ENCODE results near the gene SAMD14.

Gene SAMD14

GRCh38 chr17:50165066-50165465 is 35.1 kb upstream of the SAMD14 start:
- DNase-seq (ENCODE audit: low read depth): no peak

GRCh38 chr17:50164697-50164988 is 34.7 kb upstream of the SAMD14 start:
- DNase-seq (ENCODE audit: low read depth): no peak

- DNase-seq (ENCODE audit: low read depth): no peak
These were observed 34.1 kb upstream of the SAMD14 start for GRCh38 chr17:50163843-50164696.

GRCh38 chr17:50162466-50163254 is 32.7 kb upstream of the SAMD14 start:
- DNase-seq (ENCODE audit: low read depth): no peak

- DNase-seq (ENCODE audit: low read depth): no peak
These were observed 31.9 kb upstream of the SAMD14 start for GRCh38 chr17:50161911-50162288.

GRCh38 chr17:50161023-50161910 is 31.3 kb upstream of the SAMD14 start:
- DNase-seq (ENCODE audit: low read depth): peak; percentile 68

GRCh38 chr17:50157891-50158290 is 27.9 kb upstream of the SAMD14 start:
- no peak for DNase-seq (ENCODE audit: low read depth)

GRCh38 chr17:50155115-50155819 is 25.3 kb upstream of the SAMD14 start:
- DNase-seq (ENCODE audit: low read depth): no peak

- no peak for DNase-seq (ENCODE audit: low read depth)
These were observed 24.6 kb upstream of the SAMD14 start for GRCh38 chr17:50154604-50155003.

- DNase-seq (ENCODE audit: low read depth): no peak
These were observed 24.0 kb upstream of the SAMD14 start for GRCh38 chr17:50153650-50154575.

- no peak for DNase-seq (ENCODE audit: low read depth)
These were observed 22.8 kb upstream of the SAMD14 start for GRCh38 chr17:50152736-50153135.

GRCh38 chr17:50151937-50152547 is 22.1 kb upstream of the SAMD14 start:
- DNase-seq (ENCODE audit: low read depth): peak; percentile 78

GRCh38 chr17:50151041-50151936 is 21.3 kb upstream of the SAMD14 start:
- peak; percentile 71 for DNase-seq (ENCODE audit: low read depth)

GRCh38 chr17:50150354-50151040 is 20.5 kb upstream of the SAMD14 start, which contains the start of gene PPP1R9B:
Gene PPP1R9B, minus strand, starts transcription at chr17:50150677. Its CDS starts 164 bp downstream, at chr17:50150513.
- DNase-seq (ENCODE audit: low read depth): no peak

- DNase-seq (ENCODE audit: low read depth): no peak
These were observed 19.7 kb upstream of the SAMD14 start for GRCh38 chr17:50149417-50150353.

- no peak for DNase-seq (ENCODE audit: low read depth)
These were observed 19.1 kb upstream of the SAMD14 start for GRCh38 chr17:50149091-50149416.
